ENCODE measurements around the gene CIZ1. TPM values are rescaled to one million over a fixed set of nuclear protein-coding genes. Genes with fewer than 3 reads are reported as not detected.

CIZ1 gene
- total and polyA plus RNA-seq, 2 of the 13 experiments (the other 11 are each of a cell fraction or from before 2014, with no cell fraction given), result 30.6 to 50.3 TPM

- in situ Hi-C loops (cut with HindIII; ENCODE audit: extremely low pct_ligation_motif_present, low pct_unique_long_range_greater_than_20kb), result no loop called here
- Histone ChIP-seq H3K9ac (ENCODE audit: insufficient read depth, low read depth, low read length) (no peak overlapping the region), H3K27me3 (ENCODE audit: control insufficient read depth in 1 of 2, insufficient read depth in 2 of 2, low read length in 2 of 2) (peaks cover 0 to 6% of the 10 kb centered on the region in 2 experiments; a peak in 1 of 5 replicates), H3K4me3 (replicated peaks in 1 of 3; ENCODE audit: insufficient read depth in 1 of 3, low read depth in 2 of 3, low read length in 3 of 3) (no peak overlapping the region), H3K9me3 (ENCODE audit: low read length) (no peaks in the 10 kb centered on the region), H4K20me1 (ENCODE audit: insufficient read depth, low read length) (no peaks in the 10 kb centered on the region), H3K36me3 (replicated peaks in 1 of 2; ENCODE audit: control insufficient read depth in 1 of 2, insufficient read depth in 2 of 2, low read length in 2 of 2) (no peaks in the 10 kb centered on the region), H3K27ac (ENCODE audit: extremely low read length, insufficient read depth, low read length) (no peak overlapping the region), H2AFZ (ENCODE audit: low read length) (no peak overlapping the region), H3K4me1 (ENCODE audit: insufficient read depth, low read length) (peaks cover 49% of the 10 kb centered on the region), H3K4me2 (ENCODE audit: low read depth, low read length) (no peak overlapping the region), H3K79me2 (ENCODE audit: insufficient read depth, low read length) (no peaks in the 10 kb centered on the region)
- no peak for TF ChIP-seq ATF4 (CRISPR knock-in tag; IDR thresholded peaks at IDR 0.05)
- no peak for TF ChIP-seq ZSCAN9 (CRISPR knock-in tag; IDR thresholded peaks at IDR 0.05; ENCODE audit: borderline replicate concordance)
- TF ChIP-seq DZIP1 (CRISPR knock-in tag; IDR thresholded peaks at IDR 0.05), result no peak
- no peak for TF ChIP-seq TCF12 (IDR thresholded peaks at IDR 0.05)
- no peak for TF ChIP-seq TCF12 (CRISPR knock-in tag; IDR thresholded peaks at IDR 0.05)
- TF ChIP-seq MTF1 (CRISPR knock-in tag; IDR thresholded peaks at IDR 0.05), result no peak
- TF ChIP-seq ZNF33A (CRISPR knock-in tag; IDR thresholded peaks at IDR 0.05; ENCODE audit: borderline replicate concordance), result no peak
- TF ChIP-seq NFIB (CRISPR knock-in tag; IDR thresholded peaks at IDR 0.05; ENCODE audit: borderline replicate concordance), result no peak
- no peak for TF ChIP-seq TCF7 (IDR thresholded peaks at IDR 0.05; ENCODE audit: low read depth)
- intact Hi-C loops (cut with micrococcal nuclease; ENCODE audit: unreplicated experiment), result no loop called here
- POLR2A ChIA-PET, result no interaction called here
- CTCF ChIA-PET (ENCODE audit: low intra/inter-chr PET ratio, low total read pairs), result no interaction called here
- DNase-seq (ENCODE audit: low spot score) (no peak), ATAC-seq (no peak), FAIRE-seq (no peak)
- BruUV-seq (replicated peaks), result no TSS peak
- WGBS (ENCODE audit: low lambda C conversion rate), result 97% methylated on average over 4 of the region's 16 CpGs
These were observed 51.8 kb downstream of the CIZ1 start for GRCh38 chr9:128139621-128140020.

Data from HepG2 (cell line).